ENCODE data around the gene NCAPG2.

DNA sequence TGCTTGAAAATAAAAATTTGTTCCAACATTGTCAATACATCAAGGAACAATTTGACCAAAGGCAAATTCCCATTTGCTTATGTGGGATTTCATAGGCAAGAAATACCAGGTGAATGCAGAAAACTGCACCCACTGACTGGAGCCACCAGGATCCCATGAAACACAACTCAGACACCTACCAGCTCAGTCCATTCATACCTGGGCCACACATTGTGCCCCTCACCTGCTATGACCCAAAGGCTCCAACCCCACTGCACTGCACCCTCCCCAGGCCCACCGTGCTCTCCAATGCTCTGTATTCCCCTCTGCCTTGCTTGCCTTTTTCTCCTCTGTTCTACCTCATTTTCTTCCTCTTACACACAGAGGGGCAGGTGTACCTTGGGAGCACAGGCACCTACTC lies 5.3 kb downstream of the NCAPG2 start:
- no peak for TF ChIP-seq GATA2 (IDR thresholded peaks at IDR 0.05; ENCODE audit: low read depth, low read length)
- no peak for TF ChIP-seq GATA3 (IDR thresholded peaks at IDR 0.05; ENCODE audit: low read depth, low read length)
